Erythroblast (primary cell): ENCODE measurements around the gene SH3RF2.

Experiments used
- GATA1 ChIP-seq: IDR thresholded peaks from 2 replicates; pipeline ENCODE4 v1.6.1; 2011; ENCODE audit warnings: low read depth, mild to moderate bottlenecking, control low read depth, low read length, moderate library complexity
- POLR2A ChIP-seq: IDR thresholded peaks from 2 replicates; pipeline ENCODE4 v1.6.1; 2011; ENCODE audit warnings: mild to moderate bottlenecking, low read length

DNA sequence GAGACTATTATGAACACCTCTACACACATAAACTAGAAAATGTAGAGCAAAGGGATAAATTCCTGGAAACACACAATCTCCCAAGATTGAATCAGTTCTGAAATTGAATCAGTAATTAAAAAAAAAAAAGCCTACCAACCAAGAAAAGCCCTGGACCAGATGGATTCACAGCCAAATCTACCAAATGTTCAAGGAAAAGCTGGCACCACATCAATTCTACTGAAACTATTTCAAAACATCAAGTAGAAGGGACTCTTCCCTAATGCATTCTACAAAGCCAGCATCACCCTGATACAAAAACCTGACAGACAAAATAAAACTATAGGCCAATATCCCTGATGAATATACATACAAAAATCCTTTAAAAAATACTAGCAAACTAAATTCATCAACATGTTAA lies 38.2 kb upstream of the SH3RF2 start:
- TF ChIP-seq POLR2A (no peak), GATA1 (no peak)
